Measurements from ENCODE around the gene SLC8A1. TPM values are rescaled to one million over a fixed set of nuclear protein-coding genes. Genes with fewer than 3 reads are reported as not detected.
A peak's percentile ranks its signal among the peaks of the same experiment; 100 is the strongest.

The SLC8A1 gene
- total and polyA plus RNA-seq, 8 donors = 5.4 to 39.7 (median 6.6) TPM

- no peak for DNase-seq
- Histone ChIP-seq H3K36me3 (no peaks in the 10 kb centered on the region), H3K9me3 (no peaks in the 10 kb centered on the region), H3K27me3 (no peaks in the 10 kb centered on the region), H3K4me3 (no peak overlapping the region), H3K27ac (no peak overlapping the region), H3K4me1 (no peaks in the 10 kb centered on the region)
- no peak for TF ChIP-seq CTCF (IDR thresholded peaks at IDR 0.05)
- peak; percentile 18 for ATAC-seq
- intact Hi-C loops (cut with DNase I) = no loop called here
These were observed 303.6 kb downstream of the SLC8A1 start for GRCh38 chr2:40148334-40148733.

- ATAC-seq = no peak
- no peaks in the 10 kb centered on the region for H3K9me3 ChIP-seq
- H3K4me3 ChIP-seq = no peak overlapping the region
- no peak overlapping the region for H3K27ac ChIP-seq
- no peaks in the 10 kb centered on the region for H3K4me1 ChIP-seq
- intact Hi-C loops (cut with DNase I) = no loop called here
- no peak for DNase-seq
- no peaks in the 10 kb centered on the region for H3K36me3 ChIP-seq
- no peak for TF ChIP-seq CTCF (IDR thresholded peaks at IDR 0.05)
- H3K27me3 ChIP-seq = no peaks in the 10 kb centered on the region
These were observed 304.5 kb downstream of the SLC8A1 start for GRCh38 chr2:40147360-40147759.

GRCh38 chr2:40144022-40144421, 307.9 kb downstream of the SLC8A1 start:
- Histone ChIP-seq H3K4me3 (no peak overlapping the region), H3K27ac (no peak overlapping the region), H3K9me3 (no peaks in the 10 kb centered on the region), H3K4me1 (no peaks in the 10 kb centered on the region), H3K27me3 (no peaks in the 10 kb centered on the region), H3K36me3 (no peaks in the 10 kb centered on the region)
- no peak for TF ChIP-seq CTCF (IDR thresholded peaks at IDR 0.05)
- no peak for DNase-seq
- intact Hi-C loops (cut with DNase I) = no loop called here
- no peak for ATAC-seq

- H3K4me3 ChIP-seq = no peak overlapping the region
- H3K36me3 ChIP-seq = no peaks in the 10 kb centered on the region
- no peaks in the 10 kb centered on the region for H3K9me3 ChIP-seq
- no peak for TF ChIP-seq CTCF (IDR thresholded peaks at IDR 0.05)
- H3K27ac ChIP-seq = no peak overlapping the region
- no peaks in the 10 kb centered on the region for H3K4me1 ChIP-seq
- ATAC-seq (no peak), DNase-seq (no peak)
- intact Hi-C loops (cut with DNase I) = no loop called here
- no peaks in the 10 kb centered on the region for H3K27me3 ChIP-seq
These were observed 313.6 kb downstream of the SLC8A1 start for GRCh38 chr2:40138314-40138713.

GRCh38 chr2:40131081-40131704, 320.7 kb downstream of the SLC8A1 start:
- Histone ChIP-seq H3K9me3 (no peaks in the 10 kb centered on the region), H3K4me3 (no peak overlapping the region), H3K27ac (no peak overlapping the region), H3K27me3 (no peaks in the 10 kb centered on the region), H3K36me3 (no peaks in the 10 kb centered on the region), H3K4me1 (no peaks in the 10 kb centered on the region)
- ATAC-seq (no peak), DNase-seq (no peak)
- intact Hi-C loops (cut with DNase I) = no loop called here
- TF ChIP-seq CTCF (IDR thresholded peaks at IDR 0.05) = no peak

Measured in left lung (tissue), 10 donors.